K562 (cell line): Measurements from ENCODE around the gene PCK2. TPM values are rescaled to one million over a fixed set of nuclear protein-coding genes. Genes with fewer than 3 reads are reported as not detected.
A peak's percentile ranks its signal among the peaks of the same experiment; 100 is the strongest.

Source experiments
- CTCF ChIP-seq, 3 experiments: IDR thresholded peaks in 2 of 3; conservative IDR thresholded peaks in 1 of 3; 2 replicates each; pipeline ENCODE4 v1.5.1; 2011 to 2012; ENCODE audit warnings: low read length in 3 of 3, mild to moderate bottlenecking in 3 of 3, control low read depth in 2 of 3, improper control_type of control experiment in 1 of 3, inconsistent platforms in 1 of 3, low read depth in 1 of 3, mixed read lengths in 1 of 3, moderate library complexity in 1 of 3; ENCODE audit not compliant: insufficient read depth in 2 of 3
- DDX20 ChIP-seq: fragments of 450-650 bp; IDR thresholded peaks from 2 replicates; pipeline ENCODE4 v1.6.1; 2016; ENCODE audit warnings: missing genetic modification characterization, low read depth, mild to moderate bottlenecking, missing compliant biosample characterization, moderate library complexity
- ESRRA ChIP-seq: fragments of 450-650 bp; IDR thresholded peaks from 2 replicates; pipeline ENCODE4 v1.6.1; 2014; ENCODE audit warnings: low read depth, mild to moderate bottlenecking, moderate library complexity, borderline replicate concordance
- KAT8 ChIP-seq: fragments of 450-650 bp; IDR thresholded peaks from 2 replicates; pipeline ENCODE4 v1.6.1; 2016; ENCODE audit warnings: low read depth, mild to moderate bottlenecking
- POLR2G ChIP-seq: fragments of 200-400 bp; formaldehyde crosslinking; IDR thresholded peaks from 2 replicates; pipeline ENCODE4 v1.6.1; 2017; ENCODE audit warnings: low read depth, mild to moderate bottlenecking, antibody characterized with exemption, low read length, moderate library complexity
- SPI1 ChIP-seq: IDR thresholded peaks from 2 replicates; pipeline ENCODE4 v1.6.1; 2011; ENCODE audit warnings: low read depth, low read length, control low read depth, borderline replicate concordance
- ZNF23 ChIP-seq: fragments of 250-450 bp; sonication (Bioruptor Pico); IDR thresholded peaks from 2 replicates; pipeline ENCODE4 v1.4.0; 2020; ENCODE audit warnings: mild to moderate bottlenecking
- ZNF318 ChIP-seq, 2 experiments: fragments of 450-650 bp; IDR thresholded peaks; 2 replicates each; pipeline ENCODE4 v1.6.1; 2016; ENCODE audit warnings: mild to moderate bottlenecking in 2 of 2, borderline replicate concordance in 1 of 2, low read depth in 1 of 2, moderate library complexity in 1 of 2
- ZNF395 ChIP-seq: fragments of 200-800 bp; sonication (Bioruptor generic); IDR thresholded peaks from 2 replicates; pipeline ENCODE4 v1.6.1; 2017; ENCODE audit warnings: missing genetic modification characterization, missing compliant biosample characterization
- ZNF699 ChIP-seq: fragments of 250-450 bp; sonication (Bioruptor Pico); IDR thresholded peaks from 2 replicates; pipeline ENCODE4 v1.8.0; 2021; ENCODE audit warnings: mild to moderate bottlenecking, moderate library complexity; ENCODE audit not compliant: insufficient replicate concordance
- polyA plus RNA-seq, 8 experiments: library from polyadenylated mRNA; depleted of rRNA in 4 of 8; stranded (reverse) in 5 of 8; unstranded in 3 of 8; fragments of >200 nt; fragmentation: Nextera tagmentation in 2 of 8; fragmentation: Illumina TruSeq in 1 of 8; extraction: Ambion mirVana in 2 of 8; extraction: Trizol in 1 of 8; gene quantifications; 2 replicates each; pipeline versions ENCODE4 v1.2.1 to v1.2.3, GENCODE V29; 2011 to 2014; ENCODE audit warnings: inconsistent platforms in 1 of 8, missing spikeins in 1 of 8
- total RNA-seq, 7 experiments: library from RNA; depleted of rRNA in 6 of 7; stranded (reverse); fragments of >200 nt in 6 of 7; fragmentation: Illumina TruSeq in 2 of 7; extraction: Trizol in 2 of 7; gene quantifications; 2 replicates each; pipeline versions ENCODE4 v1.2.1 to v1.2.3, GENCODE V29; 2011 to 2021; ENCODE audit warnings: low replicate concordance in 1 of 7

The PCK2 gene
- total and polyA plus RNA-seq, 9 of the 15 experiments (the other 6 are each of a cell fraction or from before 2014, with no cell fraction given), result 3.3 to 60.9 (median 30.4) TPM

GRCh38 chr14:24114532-24115421 is 20.7 kb downstream of the PCK2 start, which contains the start of the genes DCAF11 and NRL (continued):
- peak; percentile 10; the same call in 1 of the 2 replicates for TF ChIP-seq ESRRA
- no peak for TF ChIP-seq ZNF318 (IDR thresholded peaks at IDR 0.05; ENCODE audit: borderline replicate concordance in 1 of 2, low read depth in 1 of 2)
- TF ChIP-seq ZNF395 (CRISPR knock-in tag), result peak; percentile 62; the same call in 1 of the 2 replicates
- TF ChIP-seq POLR2G, result peak; percentile 84
- TF ChIP-seq KAT8, result no peak
- TF ChIP-seq CTCF (IDR thresholded peaks at IDR 0.05 in 2 of 3, conservative IDR thresholded peaks at IDR 0.05 in 1 of 3; ENCODE audit: insufficient read depth in 2 of 3, low read depth in 1 of 3, low read length in 3 of 3), result no peak
- 0 out of 2 replicates have a peak, but pooled peaks have one; percentile 14 for TF ChIP-seq SPI1
- no peak for TF ChIP-seq ZNF699 (CRISPR knock-in tag)
- no peak for TF ChIP-seq DDX20 (tag)
- TF ChIP-seq ZNF23 (CRISPR knock-in tag), result no peak
